ENCODE measurements around the gene TIMM23. TPM values are rescaled to one million over a fixed set of nuclear protein-coding genes. Genes with fewer than 3 reads are reported as not detected.

TIMM23 gene
- total RNA-seq, 6 experiments from 2014 or later: 89.2 to 99.3 (median 96.4) TPM

DNA sequence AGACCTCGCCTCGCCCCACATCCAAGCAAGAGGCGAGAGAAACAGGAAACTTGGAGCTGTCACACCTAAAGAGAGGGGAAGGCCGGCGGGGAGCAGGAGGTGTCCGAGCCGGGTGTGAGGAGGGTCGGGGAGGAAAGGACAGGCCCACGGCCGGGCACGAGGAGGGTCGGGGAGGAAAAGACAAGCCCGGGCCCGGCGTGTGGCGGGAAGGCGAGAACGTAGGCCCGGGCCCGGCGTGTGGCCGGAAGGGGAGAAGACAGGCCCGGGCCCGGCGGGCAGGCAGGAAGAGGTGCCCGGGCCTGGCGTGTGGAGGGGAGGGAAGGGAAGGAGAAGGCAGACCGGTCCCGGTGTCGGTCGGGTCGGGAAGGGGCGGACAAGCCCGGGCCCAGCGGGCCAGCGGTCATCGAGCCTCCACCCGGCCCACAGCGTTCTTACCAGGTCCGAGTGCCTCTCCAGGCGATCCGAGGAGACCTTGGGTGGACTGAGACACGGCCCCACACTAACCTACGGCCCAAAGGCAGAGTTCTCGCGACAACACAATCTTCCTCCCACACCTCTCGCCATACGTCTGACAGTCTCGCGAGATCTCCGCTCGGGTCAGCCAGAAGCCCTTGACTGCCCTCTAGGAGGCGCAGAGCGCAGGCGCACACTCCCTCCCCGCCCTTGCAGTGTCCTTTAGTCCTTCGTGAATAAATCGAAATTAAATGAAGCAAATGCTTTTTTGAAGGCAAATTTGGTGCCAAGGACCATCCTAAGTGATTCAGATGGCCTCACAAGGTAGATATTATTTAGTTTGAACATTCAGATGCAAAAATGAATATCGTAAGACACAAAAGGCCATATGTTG lies 58.0 kb downstream of the TIMM23 start, which contains the start of gene NCOA4:
Gene NCOA4 (minus strand): TSS at position 533 of the 847 bp plus-strand sequence. CDS start 13,943 bp downstream, outside the sequence.
- Mint-ChIP-seq H3K36me3 (ENCODE audit: low read depth) (no peaks in the 10 kb centered on the region; the same call in 1 of the 2 replicates), H3K9me3 (no peaks in the 10 kb centered on the region), H3K4me1 (ENCODE audit: low read depth) (peaks cover 51% of the 10 kb centered on the region), H3K4me3 (peak within 1 kb of the TSS; percentile 95), H3K27me3 (ENCODE audit: insufficient read depth) (no peaks in the 10 kb centered on the region), H3K27ac (peak within 1 kb of the TSS; percentile 95)
- TF ChIP-seq, protein P1, sequence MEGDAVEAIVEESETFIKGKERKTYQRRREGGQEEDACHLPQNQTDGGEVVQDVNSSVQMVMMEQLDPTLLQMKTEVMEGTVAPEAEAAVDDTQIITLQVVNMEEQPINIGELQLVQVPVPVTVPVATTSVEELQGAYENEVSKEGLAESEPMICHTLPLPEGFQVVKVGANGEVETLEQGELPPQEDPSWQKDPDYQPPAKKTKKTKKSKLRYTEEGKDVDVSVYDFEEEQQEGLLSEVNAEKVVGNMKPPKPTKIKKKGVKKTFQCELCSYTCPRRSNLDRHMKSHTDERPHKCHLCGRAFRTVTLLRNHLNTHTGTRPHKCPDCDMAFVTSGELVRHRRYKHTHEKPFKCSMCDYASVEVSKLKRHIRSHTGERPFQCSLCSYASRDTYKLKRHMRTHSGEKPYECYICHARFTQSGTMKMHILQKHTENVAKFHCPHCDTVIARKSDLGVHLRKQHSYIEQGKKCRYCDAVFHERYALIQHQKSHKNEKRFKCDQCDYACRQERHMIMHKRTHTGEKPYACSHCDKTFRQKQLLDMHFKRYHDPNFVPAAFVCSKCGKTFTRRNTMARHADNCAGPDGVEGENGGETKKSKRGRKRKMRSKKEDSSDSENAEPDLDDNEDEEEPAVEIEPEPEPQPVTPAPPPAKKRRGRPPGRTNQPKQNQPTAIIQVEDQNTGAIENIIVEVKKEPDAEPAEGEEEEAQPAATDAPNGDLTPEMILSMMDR (IDR thresholded peaks at IDR 0.05): peak; percentile 87
- DNase-seq: peak; percentile 97

DNA sequence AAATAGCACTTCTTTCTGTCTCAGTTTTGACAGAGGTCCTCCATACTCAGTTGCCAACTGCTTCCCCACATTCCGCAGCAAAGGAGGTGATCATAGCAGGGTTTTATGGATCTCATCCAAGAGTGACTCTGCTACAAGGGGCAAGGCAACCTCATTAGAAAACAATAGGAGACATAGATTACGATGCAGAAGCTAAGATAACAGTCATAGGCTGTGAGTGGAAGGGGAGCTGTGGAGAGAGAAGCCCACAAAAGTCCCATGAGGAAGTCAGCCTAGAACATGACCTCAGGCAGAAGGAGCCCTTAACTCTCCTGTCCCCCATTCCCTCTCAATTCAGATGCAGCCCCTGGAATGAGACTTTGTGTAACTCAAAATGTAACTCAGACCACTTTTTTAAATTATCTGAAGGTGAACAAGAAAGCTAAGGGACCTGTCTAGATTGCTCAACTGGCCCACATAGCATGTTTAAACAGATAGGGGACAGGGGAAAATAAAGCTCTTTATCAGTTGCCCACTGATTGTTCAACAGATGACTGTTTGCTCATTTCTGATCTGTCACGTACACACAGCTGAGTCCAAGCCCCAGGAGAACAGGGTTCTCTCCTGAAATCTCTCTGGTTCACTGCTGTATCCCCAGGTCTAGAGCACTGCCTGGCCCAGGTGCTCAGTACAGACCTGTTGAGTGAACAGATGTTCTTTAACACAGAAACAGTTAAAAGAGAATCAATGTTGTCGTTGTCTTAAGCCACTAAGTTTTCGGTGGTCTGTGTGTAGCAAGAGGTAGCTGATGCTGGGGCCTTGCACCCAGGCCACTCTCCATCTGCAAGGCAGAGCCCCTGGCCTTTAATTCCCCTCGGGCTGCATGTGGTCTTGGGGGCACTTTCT lies 59.6 kb downstream of the TIMM23 start:
- peaks cover under 1% of the 10 kb centered on the region; the same call in 1 of the 2 replicates for H3K27me3 Mint-ChIP-seq (ENCODE audit: insufficient read depth)
- no peak overlapping the region; the same call in 1 of the 2 replicates for H3K27ac Mint-ChIP-seq
- no peak for DNase-seq
- H3K9me3 Mint-ChIP-seq: no peaks in the 10 kb centered on the region
- H3K4me1 Mint-ChIP-seq (ENCODE audit: low read depth): peaks cover 45% of the 10 kb centered on the region
- H3K36me3 Mint-ChIP-seq (ENCODE audit: low read depth): no peaks in the 10 kb centered on the region; the same call in 1 of the 2 replicates
- H3K4me3 Mint-ChIP-seq: no peak overlapping the region
- TF ChIP-seq, protein P1 (IDR thresholded peaks at IDR 0.05): no peak

DNA sequence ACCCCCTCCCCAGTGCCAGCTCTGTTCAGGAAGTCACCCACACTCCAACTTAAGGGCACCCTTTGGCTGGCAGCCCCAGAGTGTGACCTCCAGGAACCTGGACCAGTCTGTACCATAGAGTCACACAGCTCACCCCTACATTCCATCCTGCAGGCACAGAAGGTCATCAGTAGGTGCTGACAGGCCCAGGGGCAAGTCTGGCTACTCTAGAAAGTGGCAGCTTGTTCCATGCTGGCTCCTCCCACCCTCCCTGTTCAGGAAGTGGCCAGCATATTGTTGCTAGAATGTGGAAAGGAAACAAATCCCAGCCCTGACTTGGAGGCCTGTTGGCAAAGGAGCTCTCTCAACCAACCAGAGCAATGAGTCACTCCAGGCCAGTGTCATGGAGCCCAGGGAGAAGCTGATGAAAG lies 61.3 kb downstream of the TIMM23 start:
- TF ChIP-seq, protein P1 (IDR thresholded peaks at IDR 0.05): no peak
- Mint-ChIP-seq H3K36me3 (ENCODE audit: low read depth) (no peaks in the 10 kb centered on the region; the same call in 1 of the 2 replicates), H3K27me3 (ENCODE audit: insufficient read depth) (peaks cover 15% of the 10 kb centered on the region; the same call in 1 of the 2 replicates), H3K9me3 (no peaks in the 10 kb centered on the region), H3K27ac (peak overlapping the region; percentile 70), H3K4me3 (no peak overlapping the region), H3K4me1 (ENCODE audit: low read depth) (peaks cover 29% of the 10 kb centered on the region)
- peak; percentile 80 for DNase-seq

DNA sequence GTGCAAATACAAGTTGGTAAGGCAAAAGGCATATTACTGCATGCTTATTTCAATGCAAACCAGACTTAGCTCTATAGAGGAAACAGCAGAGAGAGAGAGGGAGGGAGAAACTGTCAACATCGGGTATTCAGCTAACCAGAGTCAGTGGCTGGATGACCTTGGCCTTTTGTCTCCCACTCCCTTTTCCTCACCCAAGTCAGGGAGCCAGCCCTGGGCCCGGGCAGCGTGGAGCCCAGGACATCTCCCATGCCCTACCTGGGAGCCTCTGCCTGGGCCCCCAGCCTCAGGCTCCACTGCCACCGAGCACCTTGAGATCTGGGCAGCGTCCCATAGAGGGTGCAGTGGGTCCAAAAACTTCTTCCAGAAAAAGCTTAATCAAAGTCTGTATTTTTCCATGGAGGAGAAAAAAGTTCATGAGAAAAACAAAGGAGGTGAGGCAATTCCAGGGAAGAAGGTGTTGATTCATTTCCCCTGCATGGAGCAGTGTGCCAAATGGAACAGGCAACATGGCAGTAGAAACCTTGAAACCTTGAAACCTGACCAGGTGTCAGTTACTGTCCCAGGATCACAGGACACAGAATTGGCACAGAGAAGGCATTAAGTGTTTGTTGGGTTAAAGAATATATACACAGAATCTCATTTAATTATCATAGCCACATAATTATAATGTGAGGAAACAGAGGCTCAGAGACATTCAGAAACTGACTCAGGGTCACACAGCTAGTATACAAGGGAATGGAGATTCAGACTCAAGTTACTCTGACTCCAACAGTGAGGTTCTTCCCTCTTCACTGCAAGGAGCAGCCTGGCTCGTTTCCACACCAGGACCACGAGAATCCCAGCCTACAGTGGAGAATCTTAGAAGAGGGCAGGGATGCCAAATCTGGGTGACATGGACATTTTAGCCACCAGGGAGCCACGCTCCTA lies 63.9 kb downstream of the TIMM23 start:
- H3K27ac Mint-ChIP-seq: no peak overlapping the region

More for the DNA sequence above, 63.9 kb downstream of the TIMM23 start:
- Mint-ChIP-seq H3K4me1 (ENCODE audit: low read depth) (peaks cover 12% of the 10 kb centered on the region), H3K36me3 (ENCODE audit: low read depth) (no peaks in the 10 kb centered on the region; the same call in 1 of the 2 replicates), H3K4me3 (no peak overlapping the region), H3K9me3 (no peaks in the 10 kb centered on the region), H3K27me3 (ENCODE audit: insufficient read depth) (peaks cover 20% of the 10 kb centered on the region; the same call in 1 of the 2 replicates)
- TF ChIP-seq, protein P1 (IDR thresholded peaks at IDR 0.05): peak; percentile 34; the same call in 1 of the 2 replicates
- no peak for DNase-seq
